ENCODE data around the gene XCL2.
A peak's percentile ranks its signal among the peaks of the same experiment; 100 is the strongest.

XCL2 gene

GRCh38 chr1:168512864-168513595 lies 30.8 kb downstream of the XCL2 start:
- no peak for TF ChIP-seq Cebpa-rat (IDR thresholded peaks at IDR 0.05)
- H3K27me3 ChIP-seq, result no peaks in the 10 kb centered on the region
- no peaks in the 10 kb centered on the region for H3K9me3 ChIP-seq (replicated peaks in 1 of 11)
- no peak overlapping the region for H3K4me2 ChIP-seq
- no peak overlapping the region for H3K27ac ChIP-seq
- no peaks in the 10 kb centered on the region; a peak in 1 of 20 replicates for H3K4me1 ChIP-seq
- H3K36me3 ChIP-seq, result no peaks in the 10 kb centered on the region
- H3K9ac ChIP-seq, result no peak overlapping the region
- H4K20me1 ChIP-seq, result no peaks in the 10 kb centered on the region
- no peak overlapping the region for H3K4me3 ChIP-seq

- Histone ChIP-seq H3K9ac (no peak overlapping the region), H3K36me3 (no peaks in the 10 kb centered on the region), H4K20me1 (no peaks in the 10 kb centered on the region), H3K4me2 (no peak overlapping the region), H3K27me3 (no peaks in the 10 kb centered on the region), H3K9me3 (replicated peaks in 1 of 11) (no peaks in the 10 kb centered on the region), H3K4me1 (peaks cover 0 to 3% (median 0%) of the 10 kb centered on the region in 10 experiments; a peak in 1 of 20 replicates), H3K4me3 (no peak overlapping the region), H3K27ac (no peak overlapping the region)
- TF ChIP-seq Cebpa-rat (IDR thresholded peaks at IDR 0.05), result no peak
Observed at GRCh38 chr1:168509875-168510791, 33.7 kb downstream of the XCL2 start.

- H3K27me3 ChIP-seq, result no peaks in the 10 kb centered on the region
- H3K4me1 ChIP-seq, result peaks cover 0 to 12% (median 0%) of the 10 kb centered on the region in 10 experiments; a peak in 6 of 20 replicates
- H3K9ac ChIP-seq, result no peak overlapping the region
- no peak overlapping the region for H3K4me3 ChIP-seq
- no peaks in the 10 kb centered on the region for H4K20me1 ChIP-seq
- TF ChIP-seq Cebpa-rat (IDR thresholded peaks at IDR 0.05), result no peak
- no peaks in the 10 kb centered on the region for H3K36me3 ChIP-seq
- no peaks in the 10 kb centered on the region for H3K9me3 ChIP-seq (replicated peaks in 1 of 11)
- no peak overlapping the region for H3K4me2 ChIP-seq
- no peak overlapping the region for H3K27ac ChIP-seq
Observed at GRCh38 chr1:168509210-168509609, 34.6 kb downstream of the XCL2 start.

- Histone ChIP-seq H3K9me3 (replicated peaks in 1 of 11) (no peaks in the 10 kb centered on the region; a peak in 1 of 22 replicates), H3K9ac (no peak overlapping the region), H3K4me2 (no peak overlapping the region), H3K36me3 (no peaks in the 10 kb centered on the region), H3K27ac (no peak overlapping the region), H3K4me3 (no peak overlapping the region), H3K27me3 (no peaks in the 10 kb centered on the region), H3K4me1 (peaks cover 0 to 25% (median 0%) of the 10 kb centered on the region in 10 experiments; a peak in 6 of 20 replicates), H4K20me1 (no peaks in the 10 kb centered on the region)
- no peak for TF ChIP-seq Cebpa-rat (IDR thresholded peaks at IDR 0.05)
Observed at GRCh38 chr1:168507828-168508227, 36.0 kb downstream of the XCL2 start.

- Histone ChIP-seq H3K4me1 (peaks cover 0 to 28% (median 0%) of the 10 kb centered on the region in 10 experiments; a peak in 6 of 20 replicates), H3K9me3 (replicated peaks in 1 of 11) (no peaks in the 10 kb centered on the region; a peak in 1 of 22 replicates), H3K36me3 (no peaks in the 10 kb centered on the region), H3K27me3 (no peaks in the 10 kb centered on the region), H4K20me1 (no peaks in the 10 kb centered on the region), H3K4me3 (no peak overlapping the region), H3K27ac (no peak overlapping the region), H3K4me2 (no peak overlapping the region), H3K9ac (no peak overlapping the region)
- TF ChIP-seq Cebpa-rat (IDR thresholded peaks at IDR 0.05), result no peak
Observed at GRCh38 chr1:168507231-168507630, 36.6 kb downstream of the XCL2 start.

- H3K4me3 ChIP-seq, result no peak overlapping the region
- peaks cover 0 to 28% (median 0%) of the 10 kb centered on the region in 10 experiments; a peak in 6 of 20 replicates for H3K4me1 ChIP-seq
- no peak overlapping the region for H3K9ac ChIP-seq
- no peaks in the 10 kb centered on the region; a peak in 1 of 22 replicates for H3K9me3 ChIP-seq (replicated peaks in 1 of 11)
- H4K20me1 ChIP-seq, result no peaks in the 10 kb centered on the region
- H3K27me3 ChIP-seq, result no peaks in the 10 kb centered on the region
- no peak overlapping the region for H3K27ac ChIP-seq
- H3K36me3 ChIP-seq, result no peaks in the 10 kb centered on the region
- H3K4me2 ChIP-seq, result no peak overlapping the region
- no peak for TF ChIP-seq Cebpa-rat (IDR thresholded peaks at IDR 0.05)
Observed at GRCh38 chr1:168506204-168506819, 37.5 kb downstream of the XCL2 start.

- no peak overlapping the region for H3K9ac ChIP-seq
- no peaks in the 10 kb centered on the region for H4K20me1 ChIP-seq
- H3K36me3 ChIP-seq, result no peaks in the 10 kb centered on the region
- H3K9me3 ChIP-seq (replicated peaks in 1 of 11), result no peaks in the 10 kb centered on the region; a peak in 1 of 22 replicates
- H3K4me3 ChIP-seq, result no peak overlapping the region
- H3K4me1 ChIP-seq, result peaks cover 0 to 28% (median 0%) of the 10 kb centered on the region in 10 experiments; a peak in 6 of 20 replicates
- no peaks in the 10 kb centered on the region for H3K27me3 ChIP-seq
- no peak for TF ChIP-seq Cebpa-rat (IDR thresholded peaks at IDR 0.05)
- H3K4me2 ChIP-seq, result peak overlapping the region in 3 of 11 experiments; percentile 21 to 39 (median 29); a peak in 5 of 22 replicates
- peak overlapping the region in 4 of 11 experiments; percentile 41 to 62 (median 57); a peak in 9 of 22 replicates for H3K27ac ChIP-seq
Observed at GRCh38 chr1:168505006-168505405, 38.8 kb downstream of the XCL2 start.

GRCh38 chr1:168504064-168504837 lies 39.5 kb downstream of the XCL2 start:
- Histone ChIP-seq H4K20me1 (no peaks in the 10 kb centered on the region), H3K9ac (no peak overlapping the region), H3K27me3 (no peaks in the 10 kb centered on the region), H3K9me3 (replicated peaks in 1 of 11) (no peaks in the 10 kb centered on the region; a peak in 1 of 22 replicates), H3K27ac (peak overlapping the region in 5 of 11 experiments; percentile 24 to 67 (median 52); a peak in 9 of 22 replicates), H3K36me3 (no peaks in the 10 kb centered on the region), H3K4me3 (no peak overlapping the region), H3K4me2 (peak overlapping the region in 4 of 11 experiments; percentile 21 to 39 (median 27); a peak in 8 of 22 replicates), H3K4me1 (peaks cover 0 to 28% (median 0%) of the 10 kb centered on the region in 10 experiments; a peak in 6 of 20 replicates)
- peak in 3 of 11 experiments; percentile 42 to 71 (median 65); a peak in 5 of 22 replicates for TF ChIP-seq Cebpa-rat (IDR thresholded peaks at IDR 0.05)
